Endothelial cell of umbilical vein (primary cell): ENCODE measurements around the gene TLR4. TPM values are rescaled to one million over a fixed set of nuclear protein-coding genes. Genes with fewer than 3 reads are reported as not detected.

Source experiments
- BruUV-seq: library from RNA; stranded (reverse); fragments of 400-500 nt; replicated peaks from 2 replicates; lab custom pipeline; 2021; lab: Mats Ljungman, UMichigan
- CTCF ChIA-PET: fragments of 300-600, 350-600 bp; sonication (Branson Sonifier 250); formaldehyde crosslinking; loops from one replicate; lab custom pipeline; 2021; ENCODE audit warnings: antibody characterized with exemption, inconsistent platforms; lab: Charles Lee
- POLR2A ChIA-PET: fragments of 300-600, 350-600 bp; sonication (Branson Sonifier 250); formaldehyde crosslinking; loops from one replicate; lab custom pipeline; 2021; ENCODE audit warnings: antibody characterized with exemption, inconsistent platforms; lab: Charles Lee
- DNase-seq: peaks from one replicate; pipeline ENCODE4 v3.0.0-alpha.2; 2011; ENCODE audit warnings: low read depth, low spot score
- FAIRE-seq: peaks from 2 replicates; lab custom pipeline; 2011; peaks lifted over from hg19 to GRCh38; lab: Jason Lieb, UNC
- H2AFZ ChIP-seq: 2 replicates; pipeline ENCODE4 v1.6.0; 2012; ENCODE audit warnings: low read depth, low read length, control low read depth, inconsistent platforms
- H3K27ac ChIP-seq: 2 replicates; pipeline ENCODE4 v1.5.1; 2011; ENCODE audit warnings: low read depth, mild to moderate bottlenecking, control low read depth, low read length, moderate library complexity; ENCODE audit not compliant: insufficient read depth
- H3K27me3 ChIP-seq, 2 experiments: 2 replicates each; pipeline versions ENCODE4 v1.6.0 to v1.6.1; 2011; ENCODE audit warnings: low read length in 2 of 2, mixed read lengths in 1 of 2; ENCODE audit not compliant: control insufficient read depth in 2 of 2, insufficient read depth in 2 of 2
- H3K36me3 ChIP-seq, 2 experiments: 2 replicates in 1 of 2; 3 replicates in 1 of 2; pipeline ENCODE4 v1.5.1; 2011; ENCODE audit warnings: low read length in 2 of 2, mild to moderate bottlenecking in 1 of 2, moderate library complexity in 1 of 2; ENCODE audit not compliant: control insufficient read depth in 2 of 2, insufficient read depth in 2 of 2; ENCODE audit errors: extremely low read depth in 1 of 2
- H3K4me1 ChIP-seq: 3 replicates; pipeline ENCODE4 v1.5.1; 2011; ENCODE audit warnings: mild to moderate bottlenecking, low read length; ENCODE audit not compliant: control insufficient read depth, insufficient read depth; ENCODE audit errors: extremely low read depth
- H3K4me2 ChIP-seq: 2 replicates; pipeline ENCODE4 v1.6.1; 2011; ENCODE audit warnings: low read length, control low read depth, mixed read lengths; ENCODE audit not compliant: insufficient read depth
- H3K4me3 ChIP-seq, 3 experiments: fragments of 200-600 bp in 1 of 3; sonication (generic), shearing (Covaris generic) in 1 of 3; replicated peaks in 1 of 3; 2 replicates each; pipeline ENCODE4 v1.5.1; 2011 to 2016; ENCODE audit warnings: control low read depth in 3 of 3, low read length in 3 of 3, mild to moderate bottlenecking in 2 of 3, inconsistent platforms in 1 of 3, low read depth in 1 of 3, moderate library complexity in 1 of 3; ENCODE audit not compliant: insufficient read depth in 1 of 3
- H3K79me2 ChIP-seq: 2 replicates; pipeline ENCODE4 v1.6.0; 2012; ENCODE audit warnings: low read length, inconsistent platforms; ENCODE audit not compliant: control insufficient read depth, insufficient read depth
- H3K9ac ChIP-seq: replicated peaks from 2 replicates; pipeline ENCODE3; 2011; ENCODE audit warnings: low read length, control low read depth; ENCODE audit not compliant: insufficient read depth; ENCODE audit errors: extremely low read depth
- H3K9me1 ChIP-seq: replicated peaks from 3 replicates; pipeline ENCODE4 v1.6.0; 2011; ENCODE audit warnings: mild to moderate bottlenecking, low read length; ENCODE audit not compliant: control insufficient read depth, insufficient read depth; ENCODE audit errors: extremely low read depth
- H3K9me3 ChIP-seq: replicated peaks from 2 replicates; pipeline ENCODE4 v1.5.1; 2012; ENCODE audit warnings: low read length, inconsistent platforms; ENCODE audit not compliant: control insufficient read depth, insufficient read depth
- H4K20me1 ChIP-seq: replicated peaks from 2 replicates; pipeline ENCODE3; 2011; ENCODE audit warnings: mild to moderate bottlenecking, low read length; ENCODE audit not compliant: control insufficient read depth, insufficient read depth; ENCODE audit errors: extremely low read depth
- CTCF ChIP-seq, 2 donors: IDR thresholded peaks; 1 replicate in 1 of 2; 2 replicates in 1 of 2; pipeline ENCODE4 v1.5.1; 2011; ENCODE audit warnings: low read length in 2 of 2, mild to moderate bottlenecking in 2 of 2, moderate library complexity in 2 of 2, control low read depth in 1 of 2, inconsistent platforms in 1 of 2, low read depth in 1 of 2; ENCODE audit not compliant: insufficient read depth in 1 of 2; ENCODE audit errors: extremely low read depth in 1 of 2
- EZH2 ChIP-seq: IDR thresholded peaks from 2 replicates; pipeline ENCODE4 v1.6.1; 2012; ENCODE audit warnings: borderline replicate concordance, low read depth, mild to moderate bottlenecking, moderate library complexity, low read length, inconsistent platforms; ENCODE audit not compliant: severe bottlenecking
- FOS ChIP-seq: IDR thresholded peaks from 2 replicates; pipeline ENCODE4 v1.6.1; 2011; ENCODE audit warnings: mild to moderate bottlenecking, low read length, moderate library complexity, borderline replicate concordance; ENCODE audit not compliant: insufficient read depth
- GATA2 ChIP-seq: IDR thresholded peaks from 2 replicates; pipeline ENCODE4 v1.7.0; 2011; ENCODE audit warnings: low read depth, mild to moderate bottlenecking, moderate library complexity, mixed read lengths, low read length; ENCODE audit not compliant: insufficient read length, insufficient read depth
- JUN ChIP-seq: IDR thresholded peaks from 2 replicates; pipeline ENCODE4 v1.6.1; 2011; ENCODE audit warnings: borderline replicate concordance, low read depth; ENCODE audit not compliant: insufficient read length, insufficient read depth
- MAX ChIP-seq: IDR thresholded peaks from 2 replicates; pipeline ENCODE4 v1.6.1; 2011; ENCODE audit not compliant: insufficient read depth, insufficient read length
- MYC ChIP-seq: IDR thresholded peaks from one replicate; pipeline ENCODE4 v1.6.1; 2011; ENCODE audit warnings: mild to moderate bottlenecking, low read depth, low read length
- POLR2A ChIP-seq: IDR thresholded peaks from 2 replicates; pipeline ENCODE4 v1.6.1; 2012; ENCODE audit warnings: low read depth, mild to moderate bottlenecking, control low read depth, low read length
- POLR2AphosphoS5 ChIP-seq: IDR thresholded peaks from 2 replicates; pipeline ENCODE4 v1.6.1; 2012; ENCODE audit warnings: low read depth, mild to moderate bottlenecking, control low read depth, low read length, moderate library complexity; ENCODE audit not compliant: insufficient read depth
- dilution Hi-C: fragments of 300-500 bp; cut with MboI; formaldehyde crosslinking; loops from one replicate; pipeline ENCODE4 v1.15.0; 2019; ENCODE audit warnings: low sequenced_read_pairs; ENCODE audit not compliant: extremely low pct_ligation_motif_present
- intact Hi-C: fragments of 100-400 bp; cut with micrococcal nuclease; formaldehyde crosslinking; loops from one replicate; pipeline ENCODE4 v1.10.0; 2022
- polyA plus RNA-seq, 4 experiments: library from polyadenylated mRNA; depleted of rRNA in 3 of 4; stranded (reverse) in 3 of 4; unstranded in 1 of 4; fragments of >200 nt; gene quantifications; 2 replicates each; pipeline versions ENCODE4 v1.2.1 to v1.2.3, GENCODE V29; 2011 to 2012; ENCODE audit warnings: missing spikeins in 1 of 4
- total RNA-seq: library from RNA; stranded (reverse); gene quantifications from 2 replicates; pipeline ENCODE4 v1.2.3, GENCODE V29; 2021

TLR4 gene
- total and polyA plus RNA-seq, 2 donors (not counting 3 experiments of a cell fraction or from before 2014, with no cell fraction given), result 18.2 to 38.6 TPM

- BruUV-seq, result no TSS peak
- Histone ChIP-seq H3K9ac (no peak overlapping the region), H3K9me1 (no peaks in the 10 kb centered on the region), H3K4me1 (peaks cover 14% of the 10 kb centered on the region), H3K4me3 (no peak overlapping the region), H3K36me3 (no peaks in the 10 kb centered on the region), H3K27me3 (no peaks in the 10 kb centered on the region), H3K27ac (no peak overlapping the region), H3K79me2 (no peaks in the 10 kb centered on the region), H3K4me2 (no peak overlapping the region), H2AFZ (no peak overlapping the region), H4K20me1 (no peaks in the 10 kb centered on the region), H3K9me3 (no peaks in the 10 kb centered on the region)
- POLR2A ChIA-PET, result no interaction called here
- DNase-seq (no peak), FAIRE-seq (no peak)
- intact Hi-C loops, result no loop called here
- dilution Hi-C loops, result no loop called here
- TF ChIP-seq MAX (no peak), GATA2 (no peak), POLR2AphosphoS5 (no peak), JUN (no peak), CTCF (IDR thresholded peaks at IDR 0.05; ENCODE audit: extremely low read depth in 1 of 2, insufficient read depth in 1 of 2, low read depth in 1 of 2, low read length in 2 of 2) (no peak), POLR2A (no peak), FOS (no peak), EZH2 (no peak), MYC (no peak)
- CTCF ChIA-PET, result interaction anchor here (1.3 kb wide), 1 partner anchor 60 kb away, joined by 4 read pairs; no protein-coding TSS in a partner anchor
These were observed 18.0 kb downstream of the TLR4 start for GRCh38 chr9:117722108-117722761.
